Kidney capillary endothelial cell (primary cell): Measurements from ENCODE around the gene SOX5.
A peak's percentile ranks its signal among the peaks of the same experiment; 100 is the strongest.
"Not testable (repeated sequence)": the region's sequence is repeated elsewhere in the genome, so short reads cannot be mapped to it uniquely, and the experiment has no call there.

Source experiments
- DNase-seq: peaks from one replicate; pipeline ENCODE4 v3.0.0-alpha.2; 2018; ENCODE audit warnings: low spot score

SOX5 gene

DNA sequence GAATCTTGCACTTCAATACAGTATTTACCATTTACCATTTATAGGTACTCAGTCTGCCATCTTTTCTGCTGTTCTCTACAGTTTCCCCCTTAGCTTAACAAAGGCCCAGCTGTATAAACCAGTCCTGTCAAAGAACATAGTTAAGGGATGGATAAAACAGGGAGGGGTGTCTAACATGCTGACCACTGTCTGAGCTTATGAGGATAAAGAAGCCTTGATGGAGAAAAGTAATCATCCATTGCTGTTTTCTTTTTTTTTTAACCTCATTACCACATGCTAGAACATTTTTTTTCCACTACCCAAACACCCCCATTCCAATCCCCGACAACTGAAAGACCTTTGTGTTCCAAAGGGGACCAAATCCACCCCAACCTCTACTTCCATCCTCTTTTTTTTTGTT, 39.9 kb downstream of the SOX5 start:
- no peak for DNase-seq

DNA sequence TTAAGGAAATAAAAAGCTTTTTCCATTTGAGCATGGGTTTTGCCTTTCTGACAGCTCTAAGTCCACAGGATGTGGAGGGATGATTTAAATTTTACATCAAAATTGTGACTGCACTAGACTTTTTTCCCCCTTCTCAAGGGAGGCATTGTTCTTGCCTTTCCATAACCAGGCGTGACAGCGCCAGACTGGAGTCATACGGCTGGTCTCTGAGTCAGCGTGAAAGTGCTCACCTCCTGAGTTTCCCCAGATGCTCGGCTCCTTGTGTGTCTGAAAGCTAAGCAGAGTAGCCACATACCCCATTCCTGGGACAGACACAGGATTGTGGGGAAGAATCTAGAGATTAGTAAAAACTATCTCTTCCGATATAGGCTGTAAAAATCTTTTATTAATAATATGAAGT, 43.1 kb downstream of the SOX5 start:
- DNase-seq = peak; percentile 76

DNA sequence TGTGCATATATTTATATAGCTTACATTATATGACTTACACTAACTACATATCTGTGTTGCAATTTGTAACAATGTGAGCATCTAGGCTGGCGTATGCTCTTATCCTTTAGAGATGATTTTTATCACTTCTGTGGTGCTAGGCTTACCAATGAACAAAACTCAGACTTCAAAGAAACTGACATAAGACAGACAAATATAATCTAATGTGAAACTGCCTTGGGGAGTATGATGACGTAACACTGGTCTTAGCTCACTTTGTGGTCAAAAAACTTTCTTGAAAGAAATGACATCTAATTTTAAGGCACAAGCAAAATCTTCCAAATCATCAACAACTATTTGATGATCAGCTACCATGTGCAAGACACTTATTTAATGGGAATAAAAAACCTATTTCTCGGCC, 50.0 kb downstream of the SOX5 start:
- DNase-seq = no peak

DNA sequence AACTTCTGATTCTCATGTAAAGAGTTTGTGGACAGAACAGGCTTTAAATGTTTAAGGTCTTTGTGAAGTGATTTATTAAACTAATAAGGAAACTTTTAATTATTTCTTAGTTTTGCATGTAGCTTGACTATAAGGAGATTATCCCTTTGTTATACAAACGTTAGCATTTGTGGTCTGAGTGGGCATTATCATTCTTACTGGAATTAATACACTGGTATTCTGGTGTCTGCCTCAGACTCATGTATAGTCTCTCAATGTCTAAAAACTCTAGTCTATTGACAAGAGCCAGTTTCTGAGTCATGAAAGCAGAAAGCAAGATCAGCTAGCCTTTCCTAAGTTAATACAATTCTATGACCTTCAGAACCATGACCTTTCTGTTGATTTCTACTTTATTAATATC, 51.3 kb downstream of the SOX5 start:
- no peak for DNase-seq

DNA sequence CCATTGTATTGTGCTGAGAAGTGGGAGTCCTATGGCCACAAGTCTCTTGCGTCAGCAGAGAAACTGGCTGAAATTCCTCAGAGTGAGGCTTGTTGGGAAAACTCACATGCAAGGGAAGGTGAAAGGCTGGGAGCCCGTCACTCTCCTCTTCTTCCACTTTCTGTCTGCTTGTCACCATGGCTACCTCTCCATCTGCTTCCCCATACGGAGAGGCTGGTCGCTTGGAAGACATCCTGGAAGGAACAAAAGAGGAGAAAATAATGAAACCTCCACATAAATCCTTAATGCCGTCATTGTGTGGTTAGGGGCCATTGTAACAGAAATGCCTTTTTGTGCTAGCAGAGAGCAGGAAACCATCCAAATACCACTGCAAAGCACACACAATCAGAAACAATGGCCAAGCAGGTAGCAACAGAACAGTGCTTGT, 53.7 kb downstream of the SOX5 start:
- DNase-seq = peak; percentile 7

DNA sequence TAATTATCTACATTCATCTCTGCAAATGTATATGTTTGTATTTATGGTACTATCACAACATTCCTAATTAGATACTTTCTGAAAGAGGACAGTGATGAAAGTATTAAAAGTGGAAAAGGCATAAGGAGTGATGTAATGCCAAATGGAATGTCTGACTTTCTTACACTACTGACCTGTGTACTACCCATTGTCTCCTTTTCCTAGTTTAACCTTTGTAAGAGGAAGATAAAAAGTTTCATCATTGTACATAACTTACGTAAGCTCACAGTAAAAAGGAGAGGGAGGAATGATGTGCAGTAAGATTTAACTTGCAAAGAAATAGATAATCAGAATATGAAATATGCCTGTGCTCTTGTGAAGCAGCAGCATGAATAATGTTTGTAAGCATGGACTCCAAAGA, 55.9 kb downstream of the SOX5 start:
- no peak for DNase-seq

DNA sequence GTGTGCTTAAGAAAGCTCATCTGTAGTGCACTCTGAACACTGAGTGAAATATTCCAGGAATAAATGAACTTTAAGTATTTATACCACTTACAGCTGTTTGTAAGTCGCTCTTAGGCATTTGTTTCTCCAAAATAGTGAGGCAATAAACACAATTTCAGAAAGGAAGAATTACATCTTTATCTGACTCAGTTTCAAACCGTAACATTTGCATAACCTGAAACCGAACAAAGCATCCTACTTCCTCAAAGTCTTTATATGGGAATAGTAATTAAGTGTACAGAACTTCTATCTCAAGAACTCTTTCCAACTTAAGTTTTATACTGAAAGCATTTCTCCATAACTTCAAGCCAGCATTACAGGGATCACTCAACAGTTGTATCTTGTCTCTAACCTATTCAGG, 58.4 kb downstream of the SOX5 start:
- DNase-seq = no peak

DNA sequence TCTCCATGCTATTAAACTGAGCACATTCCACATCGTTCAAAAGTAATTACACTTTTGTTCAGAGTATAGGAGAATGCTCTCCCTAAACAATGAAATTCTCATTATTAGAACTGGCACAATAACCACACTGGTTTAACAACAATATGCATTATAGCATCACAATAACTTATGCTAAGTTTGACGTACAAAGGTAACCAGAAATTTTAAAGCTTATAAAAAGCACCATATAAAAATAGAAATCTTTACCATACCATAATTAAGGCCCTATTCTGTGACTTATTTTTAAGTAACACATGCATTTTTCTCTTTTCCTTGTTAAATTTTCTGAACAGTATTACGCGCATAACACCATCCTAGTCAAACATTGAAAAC, 60.4 kb downstream of the SOX5 start:
- DNase-seq = no peak

DNA sequence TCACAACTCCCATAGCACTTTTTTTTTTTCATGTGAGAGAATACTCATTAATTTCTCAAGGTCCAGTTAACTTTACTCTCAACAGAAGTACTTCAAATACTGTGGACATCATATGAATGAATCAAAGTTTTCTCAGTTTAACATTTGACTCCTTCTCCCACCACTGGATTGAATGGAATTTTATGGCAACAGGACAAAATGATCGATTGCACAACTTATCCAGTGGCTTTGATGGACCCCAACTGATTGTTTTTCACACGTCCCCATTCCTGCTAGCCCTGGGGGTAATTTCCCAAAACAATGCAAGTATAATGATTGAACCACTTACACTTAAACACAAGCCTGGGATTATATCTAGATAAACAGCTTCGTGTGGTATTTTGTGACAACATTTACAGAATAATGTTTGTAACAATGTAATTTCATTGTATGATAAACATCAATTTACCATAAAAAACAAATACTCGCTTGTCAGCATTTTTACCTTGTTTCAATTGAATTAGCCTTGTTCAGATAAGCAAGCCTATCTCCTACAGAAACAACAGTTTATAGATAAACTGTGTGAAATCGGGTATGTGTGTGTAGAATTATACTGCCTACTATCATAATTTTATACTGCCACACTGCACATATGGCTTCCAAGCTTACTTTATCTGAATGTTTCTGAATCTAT, 60.9 kb downstream of the SOX5 start:
- no peak for DNase-seq

DNA sequence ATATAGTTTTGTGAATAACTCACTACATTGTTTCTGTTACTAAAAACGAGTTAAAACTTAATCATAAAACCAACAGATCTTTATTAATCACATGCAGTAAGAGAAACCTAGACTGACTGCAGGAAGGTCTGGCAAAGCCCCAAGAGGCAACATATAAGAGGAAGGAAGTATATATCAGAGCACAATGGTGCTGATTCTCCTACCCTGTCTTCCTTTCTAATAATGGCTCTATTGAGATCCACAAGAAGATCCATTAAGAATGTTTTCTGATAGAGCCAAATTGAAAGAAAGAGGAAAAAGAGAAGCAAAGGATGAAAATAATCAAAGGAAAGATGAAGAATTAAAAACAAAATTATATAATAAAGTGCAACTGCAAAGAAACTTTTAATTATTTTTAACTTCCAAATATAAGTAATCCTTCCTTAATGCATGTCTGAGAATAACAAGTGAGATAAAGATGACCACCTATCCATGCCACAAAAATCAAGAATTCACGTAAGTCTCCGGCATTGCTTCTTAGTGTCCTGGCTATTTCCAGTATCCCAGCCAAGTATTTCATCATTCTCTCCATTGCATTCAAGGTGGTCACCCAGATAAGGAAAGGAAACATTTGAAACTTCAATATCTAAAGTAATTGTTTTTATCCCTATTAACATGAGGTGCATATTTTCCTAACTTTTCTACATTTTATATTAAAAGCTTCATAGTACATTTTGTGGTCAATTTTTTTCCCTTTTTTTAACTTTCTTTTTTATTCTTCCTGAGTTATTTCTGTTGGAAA, 62.2 kb downstream of the SOX5 start:
- no peak for DNase-seq

DNA sequence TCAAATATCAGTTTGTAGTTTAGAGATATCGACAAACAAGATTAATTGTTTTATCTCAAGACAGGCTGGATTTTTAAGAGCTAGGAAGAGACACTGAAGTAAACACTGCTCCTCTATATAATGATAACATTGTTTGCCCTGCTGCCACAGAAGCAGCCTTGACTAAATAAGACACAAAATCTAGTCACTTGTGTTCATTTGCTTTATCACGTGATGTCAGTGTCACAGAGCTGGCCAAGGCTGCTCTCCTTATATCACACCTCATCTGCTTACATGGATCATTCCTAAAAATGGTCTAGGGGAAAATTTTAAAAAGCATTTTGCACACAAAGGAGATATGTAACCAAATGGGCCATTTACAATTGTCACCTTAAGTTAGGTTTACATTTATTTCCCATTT, 64.1 kb downstream of the SOX5 start:
- no peak for DNase-seq

DNA sequence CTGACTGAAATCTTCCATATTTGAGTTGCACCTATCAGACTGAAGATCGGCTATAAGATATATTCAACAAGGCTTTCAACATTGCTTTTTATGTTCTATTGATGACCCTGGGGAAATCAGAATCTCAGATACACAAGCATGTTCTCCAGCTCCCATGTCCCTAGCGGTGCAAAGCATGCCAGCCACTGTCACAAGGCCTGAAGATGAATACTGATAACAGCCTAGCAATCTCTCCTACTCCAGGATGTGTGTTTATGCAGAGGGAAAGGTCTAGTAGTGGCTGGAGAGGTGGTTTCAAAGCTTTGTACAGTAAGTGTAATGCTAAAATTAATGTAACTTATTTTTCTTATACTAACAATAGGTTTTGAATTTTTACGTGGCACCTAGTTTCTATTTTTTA, 64.6 kb downstream of the SOX5 start:
- DNase-seq = no peak

DNA sequence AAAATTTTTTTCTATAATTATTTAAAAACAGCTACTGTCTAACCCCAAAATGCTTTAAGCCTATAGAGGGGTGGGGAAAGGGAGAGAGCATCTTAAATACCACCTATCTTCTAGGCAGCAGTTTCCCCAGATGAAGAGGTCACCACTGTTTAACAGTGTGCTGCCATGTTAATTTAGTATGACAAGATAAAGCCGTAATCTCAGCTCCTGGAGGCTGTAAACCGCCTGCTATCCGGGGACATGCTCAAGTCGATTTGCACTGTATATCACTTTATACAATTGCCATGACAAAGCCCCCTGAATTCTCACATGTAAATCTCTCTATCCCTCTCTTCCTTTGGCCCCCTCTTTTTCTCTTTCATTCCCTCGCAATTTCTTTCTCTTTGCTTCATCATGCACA, 68.5 kb downstream of the SOX5 start:
- no peak for DNase-seq

DNA sequence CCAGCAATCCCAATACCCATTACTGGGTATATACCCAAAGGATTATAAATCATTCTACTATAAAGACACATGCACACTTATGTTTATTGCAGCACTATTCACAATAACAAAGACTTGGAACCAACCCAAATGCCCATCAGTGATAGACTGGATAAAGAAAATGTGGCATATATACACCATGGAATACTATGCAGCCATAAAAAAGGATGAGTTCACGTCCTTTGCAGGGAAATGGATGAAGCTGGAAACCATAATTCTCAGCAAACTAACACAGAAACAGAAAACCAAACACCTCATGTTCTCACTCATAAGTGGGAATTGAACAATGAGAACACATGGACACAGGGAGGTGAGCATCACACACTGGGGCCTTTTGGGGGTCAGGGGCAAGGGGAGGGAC, 72.9 kb downstream of the SOX5 start:
- not testable (repeated sequence) for DNase-seq

DNA sequence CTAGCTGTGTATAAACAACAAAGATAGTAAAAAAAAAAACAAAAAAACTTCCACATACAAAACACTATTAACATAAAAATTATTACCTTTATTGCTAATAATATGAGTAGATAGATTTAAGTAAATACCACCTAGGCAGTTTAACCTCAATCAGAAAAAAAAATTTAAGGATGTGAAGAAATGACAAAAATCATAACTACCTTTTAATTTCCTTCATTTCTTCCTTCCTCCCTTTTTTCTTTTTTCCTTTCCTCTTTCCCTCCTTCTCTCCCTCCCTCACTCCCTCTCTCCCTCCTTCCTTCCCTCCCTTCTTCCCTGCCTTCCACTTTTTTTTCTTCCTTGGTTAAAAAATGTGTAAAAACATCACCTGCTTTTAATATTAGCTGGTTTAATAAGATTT, 81.7 kb downstream of the SOX5 start:
- DNase-seq = no peak

DNA sequence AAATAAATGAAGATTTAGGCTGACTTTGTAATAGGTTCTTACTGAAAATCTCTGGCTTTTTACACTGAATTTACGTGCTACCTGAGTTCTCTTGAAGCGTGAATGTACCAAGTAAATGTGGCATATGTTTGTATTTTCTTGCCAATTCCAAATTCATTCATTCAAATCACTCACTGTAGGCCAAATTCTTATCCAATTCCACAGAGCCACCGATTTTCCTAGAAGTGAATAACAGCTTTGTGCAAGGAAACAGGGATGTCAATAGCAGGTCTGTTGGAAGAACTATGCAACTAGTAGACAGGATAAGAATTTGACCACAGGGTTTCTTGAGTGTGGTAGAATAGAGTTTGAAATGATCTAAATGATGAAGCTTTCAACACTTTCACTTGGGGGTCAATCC, 86.8 kb downstream of the SOX5 start:
- no peak for DNase-seq

DNA sequence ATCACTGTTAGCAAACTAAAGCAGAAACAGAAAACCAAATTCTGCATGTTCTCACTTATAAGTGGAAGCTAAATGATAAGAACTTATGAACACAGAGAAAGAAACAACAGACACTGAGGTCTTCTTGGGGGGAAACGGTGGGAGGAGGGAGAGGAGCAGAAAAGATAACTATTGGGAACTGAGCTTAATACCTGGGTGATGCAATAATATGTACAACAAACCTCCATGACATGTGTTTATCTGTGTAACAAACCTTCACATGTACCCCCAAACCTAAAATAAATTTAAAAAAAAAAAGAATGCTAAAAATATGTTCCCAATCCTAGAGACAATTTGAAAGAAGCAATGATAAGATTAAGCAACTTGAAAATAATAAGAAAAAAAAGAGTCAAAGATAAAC, 89.5 kb downstream of the SOX5 start:
- no peak for DNase-seq

DNA sequence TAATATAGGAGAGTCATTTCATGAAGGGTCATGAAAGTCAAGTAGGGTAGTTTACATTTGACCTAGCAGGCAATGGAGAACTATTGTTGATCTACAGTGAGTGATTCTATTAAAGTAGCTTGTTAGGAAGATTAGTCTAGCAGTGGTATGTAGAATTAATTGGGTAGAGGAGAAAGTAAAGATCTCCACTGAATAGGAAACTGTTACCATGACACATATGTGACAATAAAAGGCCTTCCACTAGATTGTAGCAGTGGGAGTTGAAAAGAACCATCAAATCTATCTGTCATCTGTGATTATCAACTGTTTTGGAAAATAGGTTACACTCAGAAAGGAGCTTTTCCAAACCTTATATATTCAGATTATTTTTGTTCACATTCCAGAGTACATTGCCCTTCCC, 92.3 kb downstream of the SOX5 start:
- DNase-seq = no peak

DNA sequence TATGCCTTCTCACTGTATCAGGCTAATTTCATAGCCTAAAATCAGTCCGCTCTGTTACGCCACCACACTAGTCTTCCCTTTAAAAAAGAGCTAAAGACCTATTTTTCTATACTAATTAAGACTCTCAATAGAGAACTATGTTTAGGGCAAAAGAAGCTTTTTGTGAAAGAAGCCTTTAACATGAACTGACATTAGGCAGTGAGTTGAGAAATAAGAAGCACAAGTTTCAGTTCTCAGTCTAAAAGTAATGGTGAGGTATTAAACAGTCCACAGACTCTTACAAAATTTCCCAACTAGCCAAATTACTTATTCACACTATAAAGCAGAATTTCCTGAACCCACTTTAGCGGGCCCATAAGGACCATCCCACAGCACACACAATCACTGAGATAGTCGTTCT, 93.7 kb downstream of the SOX5 start:
- DNase-seq = no peak

DNA sequence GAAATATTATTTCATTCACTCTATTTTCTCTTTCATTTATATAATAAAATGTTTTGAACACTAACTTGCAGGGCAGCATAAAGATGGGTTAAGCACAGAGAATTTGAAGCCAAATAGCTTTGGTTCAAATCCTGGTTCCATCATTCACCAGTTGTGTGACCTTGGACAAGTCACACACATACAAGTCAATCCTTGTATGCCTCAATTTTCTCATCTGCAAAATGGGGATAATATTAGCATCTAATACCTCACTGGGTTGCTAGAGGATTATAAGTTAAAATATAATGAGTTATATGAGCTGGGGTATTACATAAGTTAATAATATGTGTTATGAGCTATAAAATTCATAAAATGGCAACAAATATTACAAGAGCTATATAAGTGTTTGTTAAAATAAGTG, 94.9 kb downstream of the SOX5 start:
- no peak for DNase-seq

DNA sequence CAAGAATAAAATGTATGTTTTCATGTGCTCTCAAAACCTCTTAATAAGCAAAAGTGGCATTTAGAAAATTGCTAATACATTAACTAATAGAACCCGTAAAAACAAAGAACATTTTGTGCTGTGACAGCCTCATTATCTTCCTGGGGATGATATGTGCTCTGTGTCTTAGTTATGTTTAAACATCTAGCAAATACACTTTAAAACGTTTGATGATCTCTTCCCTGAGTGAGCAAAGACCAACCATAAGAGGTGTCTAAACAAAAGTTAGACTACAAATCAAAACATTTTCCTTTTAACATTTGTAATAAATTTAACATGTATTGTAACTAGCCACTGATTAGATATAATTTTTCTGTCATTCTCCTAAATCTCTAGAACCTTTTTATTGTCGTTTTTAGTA, 95.8 kb downstream of the SOX5 start:
- no peak for DNase-seq

DNA sequence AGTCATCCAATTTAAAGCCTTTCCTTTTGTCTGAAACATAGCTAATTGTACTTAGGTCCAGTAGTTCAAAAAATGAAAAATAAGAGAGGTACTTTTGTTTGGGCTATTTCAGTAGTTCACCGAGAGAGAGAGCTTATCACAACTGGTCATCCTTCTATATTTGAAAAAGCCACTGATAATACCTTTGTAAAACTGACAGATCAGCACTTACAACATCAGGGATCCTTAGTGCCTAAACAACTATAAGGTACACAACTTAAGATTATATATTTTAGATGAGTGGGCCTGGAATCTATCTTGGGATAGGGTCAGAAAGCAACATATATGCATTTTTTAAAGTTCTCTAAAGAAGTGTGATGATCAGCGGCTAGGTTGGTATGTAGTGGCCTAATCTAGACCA, 97.9 kb downstream of the SOX5 start:
- no peak for DNase-seq

DNA sequence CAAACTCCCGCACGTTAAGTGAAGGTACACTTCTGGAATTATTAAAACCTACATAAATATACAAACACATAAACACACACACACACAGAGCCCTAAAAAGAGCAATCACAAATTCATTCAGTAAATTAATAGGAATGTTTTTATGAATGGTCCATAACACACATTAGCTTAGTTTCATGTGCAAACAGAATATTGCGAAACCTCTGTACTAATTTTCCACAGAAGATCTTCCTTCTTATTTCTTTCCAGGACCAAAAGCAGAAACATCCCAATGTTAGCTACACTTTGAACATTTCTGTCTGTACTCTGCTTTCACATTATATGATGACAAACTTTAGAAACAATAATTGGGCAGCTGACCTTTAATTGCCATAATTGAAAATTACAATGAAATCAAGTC, 101.6 kb downstream of the SOX5 start:
- no peak for DNase-seq

DNA sequence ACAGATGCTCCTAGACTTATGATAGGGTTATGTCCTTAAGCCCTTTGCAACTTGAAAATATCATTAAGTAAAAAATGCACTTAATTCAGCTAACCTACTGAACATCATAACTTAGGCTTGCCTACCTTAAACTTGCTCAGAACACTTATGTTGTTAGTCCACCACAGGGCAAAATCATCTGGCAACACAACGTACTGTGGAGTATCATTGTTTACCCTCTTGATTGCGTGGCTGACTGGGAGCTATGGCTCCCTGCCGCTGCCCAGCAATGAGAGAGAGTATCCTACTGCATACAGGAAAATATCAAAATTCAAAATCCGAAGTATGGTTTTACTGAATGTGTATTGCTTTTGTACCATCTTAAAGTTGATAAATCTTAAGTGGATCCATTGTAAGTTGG, 105.5 kb downstream of the SOX5 start:
- no peak for DNase-seq
